HUES48 (cell line): ENCODE measurements around the gene NDUFS8.

Experiments
- H3K27ac ChIP-seq: one replicate; pipeline ENCODE4 v1.7.0; 2013; ENCODE audit warnings: low read depth, low read length, inconsistent platforms
- H3K27me3 ChIP-seq: 2 replicates; pipeline ENCODE4 v1.6.1; 2013; ENCODE audit warnings: mild to moderate bottlenecking, low read length; ENCODE audit not compliant: control insufficient read depth, insufficient read depth
- H3K36me3 ChIP-seq: 2 replicates; pipeline ENCODE4 v1.6.1; 2013; ENCODE audit warnings: low read length; ENCODE audit not compliant: control insufficient read depth, insufficient read depth
- H3K4me1 ChIP-seq: 2 replicates; pipeline ENCODE4 v1.6.1; 2013; ENCODE audit warnings: mild to moderate bottlenecking, low read length; ENCODE audit not compliant: control insufficient read depth, insufficient read depth
- H3K4me3 ChIP-seq: 2 replicates; pipeline ENCODE4 v1.5.1; 2013; ENCODE audit warnings: mild to moderate bottlenecking, low read depth, low read length
- H3K9ac ChIP-seq: 2 replicates; pipeline ENCODE4 v1.6.1; 2013; ENCODE audit warnings: mild to moderate bottlenecking, low read depth, low read length, moderate library complexity
- H3K9me3 ChIP-seq: 2 replicates; pipeline ENCODE4 v1.6.1; 2013; ENCODE audit warnings: low read length; ENCODE audit not compliant: control insufficient read depth, insufficient read depth

NDUFS8 gene

GRCh38 chr11:68018730-68019190 lies 11.7 kb upstream of the NDUFS8 start:
- Histone ChIP-seq H3K36me3 (no peaks in the 10 kb centered on the region), H3K27ac (no peak overlapping the region), H3K4me3 (no peak overlapping the region), H3K9me3 (no peaks in the 10 kb centered on the region), H3K27me3 (no peaks in the 10 kb centered on the region), H3K9ac (no peak overlapping the region), H3K4me1 (peaks cover 6% of the 10 kb centered on the region; the same call in 1 of the 2 replicates)

- H3K4me1 ChIP-seq, result peaks cover 6% of the 10 kb centered on the region; the same call in 1 of the 2 replicates
- H3K9me3 ChIP-seq, result no peaks in the 10 kb centered on the region
- no peak overlapping the region for H3K9ac ChIP-seq
- no peak overlapping the region for H3K4me3 ChIP-seq
- no peaks in the 10 kb centered on the region; the same call in 1 of the 2 replicates for H3K36me3 ChIP-seq
- H3K27ac ChIP-seq, result no peak overlapping the region
- H3K27me3 ChIP-seq, result no peaks in the 10 kb centered on the region
Measured at GRCh38 chr11:68019486-68019885, 11.0 kb upstream of the NDUFS8 start.

- Histone ChIP-seq H3K4me1 (peaks cover 6% of the 10 kb centered on the region; the same call in 1 of the 2 replicates), H3K4me3 (no peak overlapping the region), H3K27me3 (no peaks in the 10 kb centered on the region), H3K9ac (no peak overlapping the region), H3K9me3 (no peaks in the 10 kb centered on the region), H3K36me3 (no peaks in the 10 kb centered on the region; the same call in 1 of the 2 replicates), H3K27ac (no peak overlapping the region)
Measured at GRCh38 chr11:68020575-68020974, 9.9 kb upstream of the NDUFS8 start.

GRCh38 chr11:68021167-68021787 lies 9.2 kb upstream of the NDUFS8 start:
- H3K4me3 ChIP-seq, result no peak overlapping the region
- peaks cover 6% of the 10 kb centered on the region; the same call in 1 of the 2 replicates for H3K4me1 ChIP-seq
- H3K27me3 ChIP-seq, result no peaks in the 10 kb centered on the region
- H3K27ac ChIP-seq, result no peak overlapping the region
- H3K36me3 ChIP-seq, result no peaks in the 10 kb centered on the region; the same call in 1 of the 2 replicates
- no peaks in the 10 kb centered on the region for H3K9me3 ChIP-seq
- no peak overlapping the region for H3K9ac ChIP-seq

- Histone ChIP-seq H3K9me3 (no peaks in the 10 kb centered on the region), H3K9ac (no peak overlapping the region), H3K27me3 (no peaks in the 10 kb centered on the region), H3K4me1 (peaks cover 6% of the 10 kb centered on the region; the same call in 1 of the 2 replicates), H3K4me3 (no peak overlapping the region), H3K27ac (no peak overlapping the region), H3K36me3 (no peaks in the 10 kb centered on the region; the same call in 1 of the 2 replicates)
Measured at GRCh38 chr11:68022531-68022930, 8.0 kb upstream of the NDUFS8 start.

- H3K4me3 ChIP-seq, result no peak overlapping the region
- no peaks in the 10 kb centered on the region; the same call in 1 of the 2 replicates for H3K36me3 ChIP-seq
- H3K4me1 ChIP-seq, result peaks cover 6% of the 10 kb centered on the region; the same call in 1 of the 2 replicates
- H3K9me3 ChIP-seq, result no peaks in the 10 kb centered on the region
- H3K9ac ChIP-seq, result no peak overlapping the region
- H3K27ac ChIP-seq, result no peak overlapping the region
- no peaks in the 10 kb centered on the region for H3K27me3 ChIP-seq
Measured at GRCh38 chr11:68024508-68024907, 6.0 kb upstream of the NDUFS8 start.

GRCh38 chr11:68025047-68025446 lies 5.4 kb upstream of the NDUFS8 start:
- no peaks in the 10 kb centered on the region for H3K9me3 ChIP-seq
- H3K27ac ChIP-seq, result no peak overlapping the region
- peaks cover 6% of the 10 kb centered on the region; the same call in 1 of the 2 replicates for H3K4me1 ChIP-seq
- no peak overlapping the region for H3K9ac ChIP-seq
- no peak overlapping the region for H3K4me3 ChIP-seq
- H3K36me3 ChIP-seq, result no peaks in the 10 kb centered on the region; the same call in 1 of the 2 replicates
- no peaks in the 10 kb centered on the region for H3K27me3 ChIP-seq

- no peak overlapping the region for H3K27ac ChIP-seq
- H3K4me1 ChIP-seq, result no peaks in the 10 kb centered on the region; the same call in 1 of the 2 replicates
- no peaks in the 10 kb centered on the region; the same call in 1 of the 2 replicates for H3K36me3 ChIP-seq
- H3K4me3 ChIP-seq, result no peak overlapping the region
- H3K9me3 ChIP-seq, result no peaks in the 10 kb centered on the region
- no peaks in the 10 kb centered on the region for H3K27me3 ChIP-seq
- no peak overlapping the region for H3K9ac ChIP-seq
Measured at GRCh38 chr11:68026391-68027105, 3.9 kb upstream of the NDUFS8 start.

GRCh38 chr11:68027667-68028066 lies 2.8 kb upstream of the NDUFS8 start:
- Histone ChIP-seq H3K9ac (no peak overlapping the region), H3K27ac (peak overlapping the region; percentile 44), H3K4me1 (no peaks in the 10 kb centered on the region; the same call in 1 of the 2 replicates), H3K36me3 (peaks cover 9% of the 10 kb centered on the region), H3K4me3 (no peak overlapping the region), H3K9me3 (no peaks in the 10 kb centered on the region), H3K27me3 (no peaks in the 10 kb centered on the region)

GRCh38 chr11:68028802-68029545 lies 1.5 kb upstream of the NDUFS8 start:
- H3K4me1 ChIP-seq, result no peaks in the 10 kb centered on the region; the same call in 1 of the 2 replicates
- peaks cover 22% of the 10 kb centered on the region for H3K36me3 ChIP-seq
- peak overlapping the region; percentile 32 for H3K27ac ChIP-seq
- peak overlapping the region; percentile 99; the same call in 1 of the 2 replicates for H3K4me3 ChIP-seq
- H3K27me3 ChIP-seq, result no peaks in the 10 kb centered on the region
- no peak overlapping the region for H3K9ac ChIP-seq
- H3K9me3 ChIP-seq, result no peaks in the 10 kb centered on the region
